Omental fat pad (tissue), 4 donors: ENCODE measurements around the gene DPYD. TPM values are rescaled to one million over a fixed set of nuclear protein-coding genes. Genes with fewer than 3 reads are reported as not detected.

Source experiments
- ATAC-seq: fragments of 150-250 bp; one replicate; pipeline ENCODE4 v1.9.1; 2016; ENCODE audit warnings: mild to moderate bottlenecking, moderate library complexity; ENCODE audit not compliant: low FRiP score
- DNase-seq: peaks from one replicate; pipeline ENCODE4 v3.0.0-alpha.2; 2019; ENCODE audit warnings: low spot score
- total RNA-seq, 4 donors: library from RNA; depleted of rRNA; stranded (reverse); fragments of >200 nt; gene quantifications; one replicate each; pipeline ENCODE4 v1.1.0, GENCODE V29; 2016
- TF ChIP-seq, protein P1 (sequence below), 3 donors: fragments of 450-650 bp; IDR thresholded peaks; one replicate each; pipeline ENCODE4 v1.5.1; 2016 to 2017; ENCODE audit warnings: antibody characterized with exemption in 3 of 3, mild to moderate bottlenecking in 3 of 3, moderate library complexity in 2 of 3

Gene DPYD
- total RNA-seq, 4 donors from 2014 or later, result 52.5 to 86.4 (median 60.3) TPM

- ATAC-seq (no peak), DNase-seq (no peak)
- TF ChIP-seq, protein P1, sequence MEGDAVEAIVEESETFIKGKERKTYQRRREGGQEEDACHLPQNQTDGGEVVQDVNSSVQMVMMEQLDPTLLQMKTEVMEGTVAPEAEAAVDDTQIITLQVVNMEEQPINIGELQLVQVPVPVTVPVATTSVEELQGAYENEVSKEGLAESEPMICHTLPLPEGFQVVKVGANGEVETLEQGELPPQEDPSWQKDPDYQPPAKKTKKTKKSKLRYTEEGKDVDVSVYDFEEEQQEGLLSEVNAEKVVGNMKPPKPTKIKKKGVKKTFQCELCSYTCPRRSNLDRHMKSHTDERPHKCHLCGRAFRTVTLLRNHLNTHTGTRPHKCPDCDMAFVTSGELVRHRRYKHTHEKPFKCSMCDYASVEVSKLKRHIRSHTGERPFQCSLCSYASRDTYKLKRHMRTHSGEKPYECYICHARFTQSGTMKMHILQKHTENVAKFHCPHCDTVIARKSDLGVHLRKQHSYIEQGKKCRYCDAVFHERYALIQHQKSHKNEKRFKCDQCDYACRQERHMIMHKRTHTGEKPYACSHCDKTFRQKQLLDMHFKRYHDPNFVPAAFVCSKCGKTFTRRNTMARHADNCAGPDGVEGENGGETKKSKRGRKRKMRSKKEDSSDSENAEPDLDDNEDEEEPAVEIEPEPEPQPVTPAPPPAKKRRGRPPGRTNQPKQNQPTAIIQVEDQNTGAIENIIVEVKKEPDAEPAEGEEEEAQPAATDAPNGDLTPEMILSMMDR (IDR thresholded peaks at IDR 0.05), result no peak
Measured at GRCh38 chr1:97073936-97074335, 846.9 kb downstream of the DPYD start.

DNA sequence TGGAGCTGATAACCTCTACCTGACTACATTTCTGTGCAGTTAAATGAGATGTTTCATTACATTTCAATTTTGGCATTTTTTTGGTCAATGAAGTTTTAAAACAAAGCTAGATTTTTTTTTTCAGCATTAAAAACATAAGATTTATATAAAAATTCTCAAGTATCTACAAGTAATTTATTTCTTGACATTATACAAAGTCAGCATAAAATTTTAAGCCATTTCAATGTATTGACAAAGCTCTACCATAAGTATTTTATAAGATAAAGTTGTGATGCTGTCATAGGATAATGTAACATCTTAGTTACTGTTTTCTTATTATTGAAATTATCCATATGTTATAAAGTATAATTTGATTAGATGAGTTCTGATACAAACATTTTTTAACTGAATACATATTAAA lies 847.7 kb downstream of the DPYD start:
- TF ChIP-seq, protein P1 (IDR thresholded peaks at IDR 0.05), result no peak
- DNase-seq, result no peak
- ATAC-seq, result no peak

DNA sequence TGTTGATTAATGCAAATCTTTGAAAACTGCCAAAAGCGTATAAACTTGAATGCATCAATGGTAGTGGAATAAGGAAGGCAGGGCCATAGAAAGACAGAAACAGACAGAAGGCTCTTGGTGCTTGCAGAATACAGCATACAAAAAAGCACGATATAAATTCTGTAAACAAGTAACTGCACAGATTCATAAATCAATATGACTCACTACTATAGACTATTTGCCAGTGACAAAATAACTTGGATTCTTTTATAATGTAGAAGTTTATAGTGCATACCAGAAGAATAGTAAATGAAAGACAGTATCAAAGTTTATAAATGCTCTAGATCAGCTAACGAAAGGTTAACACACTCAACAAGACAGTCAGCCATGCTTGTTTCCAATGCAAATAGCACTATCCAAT lies 849.7 kb downstream of the DPYD start:
- ATAC-seq (no peak), DNase-seq (no peak)
- TF ChIP-seq, protein P1 (IDR thresholded peaks at IDR 0.05), result no peak

DNA sequence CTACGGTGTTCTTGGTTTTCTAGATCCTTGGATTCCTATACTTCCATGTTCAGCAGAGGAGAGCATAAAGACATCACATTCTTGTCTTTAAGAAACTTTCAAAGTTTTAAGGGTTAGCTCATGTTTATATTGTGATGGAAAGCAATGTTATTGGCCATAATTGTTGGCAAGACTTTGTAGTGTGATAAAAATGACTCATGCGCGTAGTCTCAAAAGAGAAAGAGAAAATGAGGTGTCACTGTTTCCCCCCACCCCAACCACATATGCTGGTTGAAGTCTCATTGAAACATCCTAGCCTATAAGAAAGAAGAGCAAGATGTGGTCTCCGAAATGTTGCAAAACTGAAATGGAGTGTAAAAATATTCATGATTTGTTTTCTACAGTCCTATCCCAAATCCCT lies 850.5 kb downstream of the DPYD start:
- ATAC-seq, result no peak
- TF ChIP-seq, protein P1 (IDR thresholded peaks at IDR 0.05), result no peak
- DNase-seq, result no peak

DNA sequence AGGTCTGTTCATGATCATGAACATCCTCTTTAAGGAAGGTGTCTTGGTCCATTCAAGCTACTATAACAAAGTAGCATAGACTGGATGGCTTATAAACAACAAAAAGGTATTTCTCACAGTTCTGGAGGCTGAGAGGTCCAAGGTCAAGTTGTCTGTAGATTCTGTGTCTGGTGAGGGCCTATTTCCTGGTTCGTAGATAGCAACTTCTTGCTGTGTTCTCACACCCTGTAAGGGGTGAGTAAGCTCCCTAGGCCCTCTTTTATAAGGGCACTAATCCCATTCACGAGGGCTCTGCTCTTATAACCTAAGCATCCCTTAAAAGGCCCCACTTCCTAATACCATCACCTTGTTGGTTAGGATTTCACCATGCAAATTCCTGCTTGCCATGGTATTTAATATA lies 851.5 kb downstream of the DPYD start:
- no peak for ATAC-seq
- TF ChIP-seq, protein P1 (IDR thresholded peaks at IDR 0.05), result no peak
- DNase-seq, result no peak

DNA sequence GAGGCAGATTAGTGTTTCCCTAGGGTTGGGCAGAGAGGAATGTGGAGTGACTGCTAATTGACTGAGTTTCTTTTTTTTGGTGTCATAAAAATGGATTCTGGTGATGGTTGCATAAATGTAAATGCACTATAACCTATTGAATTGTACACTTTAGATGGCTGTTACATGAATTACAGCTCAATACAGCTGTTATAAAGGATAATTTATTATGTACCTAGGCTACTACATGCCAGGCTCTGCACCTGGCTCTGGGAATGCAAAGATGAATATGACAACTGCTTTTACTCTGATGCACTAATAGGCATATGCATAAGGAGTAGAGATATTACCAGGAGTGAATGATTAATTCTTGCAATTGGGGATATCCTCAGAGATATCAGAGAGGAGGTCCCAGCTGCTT lies 854.0 kb downstream of the DPYD start:
- DNase-seq (no peak), ATAC-seq (no peak)
- TF ChIP-seq, protein P1 (IDR thresholded peaks at IDR 0.05), result no peak

- TF ChIP-seq, protein P1 (IDR thresholded peaks at IDR 0.05), result no peak
- ATAC-seq, result no peak
- no peak for DNase-seq
Measured at GRCh38 chr1:97063532-97063931, 857.3 kb downstream of the DPYD start.
